Activated B cell treated with CpG ODN at 0.5 μM for 24 hours (primary cell): ENCODE results near the gene EXOC6. TPM values are rescaled to one million over a fixed set of nuclear protein-coding genes. Genes with fewer than 3 reads are reported as not detected.
A peak's percentile ranks its signal among the peaks of the same experiment; 100 is the strongest.

Source experiments
- ATAC-seq: fragments of 200-7000 bp; cut with Tn5 transposase; one replicate; pipeline ENCODE4 v1.10.0; 2021; ENCODE audit warnings: low read depth, mild to moderate bottlenecking, moderate library complexity
- CTCF ChIA-PET: fragments of 350-600 bp; sonication (Branson Sonifier 250); formaldehyde crosslinking; loops from one replicate; lab custom pipeline; 2021; ENCODE audit warnings: antibody characterized with exemption; lab: Charles Lee
- POLR2A ChIA-PET: fragments of 350-600 bp; sonication (Branson Sonifier 250); formaldehyde crosslinking; loops from one replicate; lab custom pipeline; 2021; ENCODE audit warnings: antibody characterized with exemption; lab: Charles Lee
- DNase-seq: peaks from one replicate; pipeline ENCODE4 v3.0.0; 2022
- H3K27ac Mint-ChIP-seq: one replicate; pipeline ENCODE4 v1.8.0; 2020; ENCODE audit warnings: mixed read lengths
- H3K27me3 Mint-ChIP-seq: one replicate; pipeline ENCODE4 v1.8.0; 2021; ENCODE audit warnings: mixed read lengths
- H3K36me3 Mint-ChIP-seq: one replicate; pipeline ENCODE4 v1.8.0; 2021; ENCODE audit warnings: low read depth, mixed read lengths
- H3K4me1 Mint-ChIP-seq: one replicate; pipeline ENCODE4 v1.8.0; 2021; ENCODE audit warnings: mixed read lengths
- H3K4me3 Mint-ChIP-seq: one replicate; pipeline ENCODE4 v1.8.0; 2020; ENCODE audit warnings: mild to moderate bottlenecking, mixed read lengths
- H3K9me3 Mint-ChIP-seq: one replicate; pipeline ENCODE4 v1.8.0; 2020; ENCODE audit warnings: mixed read lengths
- CTCF ChIP-seq: fragments of 200-600 bp; IDR thresholded peaks from one replicate; pipeline ENCODE4 v1.8.0; 2022; ENCODE audit warnings: antibody characterized with exemption, mild to moderate bottlenecking
- intact Hi-C: fragments of 100-400 bp; cut with micrococcal nuclease; formaldehyde crosslinking; loops from one replicate; pipeline ENCODE4 v1.15.1; 2024
- total RNA-seq: library from RNA; stranded (reverse); gene quantifications from 2 replicates; pipeline ENCODE4 v1.2.3, GENCODE V29; 2022

Gene EXOC6
- total RNA-seq, 1 donor from 2014 or later, result 17.3 TPM

- ATAC-seq (no peak), DNase-seq (no peak)
- TF ChIP-seq CTCF, result no peak
- intact Hi-C loops, result loop anchor here (1.0 to 10.0 kb wide), 4 partner anchors 90 to 1432 kb away; partner anchors contain the start of genes FRA10AC1, HECTD2 and TNKS2
- H3K27me3 Mint-ChIP-seq, result no peaks in the 10 kb centered on the region
- no peak overlapping the region for H3K27ac Mint-ChIP-seq
- H3K4me3 Mint-ChIP-seq, result no peak overlapping the region
- no peaks in the 10 kb centered on the region for H3K9me3 Mint-ChIP-seq
- POLR2A ChIA-PET, result interaction anchor here (0.5 to 4.3 kb wide), 6 partner anchors 17 to 255 kb away, joined by 3 to 154 read pairs (median 10); partner anchors contain the start of gene HHEX
- H3K36me3 Mint-ChIP-seq, result no peaks in the 10 kb centered on the region
- CTCF ChIA-PET, result interaction anchor here (0.8 to 3.4 kb wide), 6 partner anchors 10 to 256 kb away, joined by 4 to 16 read pairs (median 4); partner anchors contain the start of gene HHEX
- peaks cover 39% of the 10 kb centered on the region for H3K4me1 Mint-ChIP-seq
Observed at GRCh38 chr10:92846854-92847201, 1.5 kb upstream of the EXOC6 start.

DNA sequence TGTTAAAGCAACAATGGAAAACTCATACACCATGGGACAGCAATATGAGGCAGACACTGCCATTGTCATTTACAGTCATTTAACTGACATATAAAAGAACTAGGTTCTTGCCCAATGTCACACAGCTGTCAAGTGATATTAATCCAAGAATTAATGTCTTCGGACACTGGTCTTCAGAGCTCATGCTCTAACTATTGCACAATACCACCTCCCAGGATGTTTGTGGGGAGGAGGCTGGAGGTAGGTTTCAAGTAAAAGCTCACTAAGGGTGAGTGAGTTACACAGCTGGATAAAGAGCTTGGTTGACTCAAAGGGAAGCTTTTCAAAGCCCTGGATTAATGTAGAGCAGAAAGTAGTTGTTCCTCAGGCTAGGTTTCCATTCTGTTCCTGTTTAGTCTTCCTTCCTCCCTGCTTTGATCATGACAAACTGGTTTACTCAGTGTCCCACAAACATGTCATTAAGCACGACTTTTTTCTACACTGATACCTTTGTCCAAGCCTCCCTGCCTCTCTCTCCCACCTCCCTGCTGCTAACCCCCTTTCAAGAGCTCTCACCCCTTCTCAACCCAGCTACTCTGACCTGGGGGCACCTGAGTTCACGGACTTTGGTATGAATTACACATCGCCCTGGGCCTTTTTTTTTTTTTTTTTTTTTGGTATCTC lies 987 bp upstream of the EXOC6 start:
- POLR2A ChIA-PET, result interaction anchor here (0.5 to 4.3 kb wide), 9 partner anchors 9 to 1030 kb away, joined by 3 to 154 read pairs (median 5); partner anchors contain the start of genes HHEX and KIF11
- Mint-ChIP-seq H3K36me3 (no peaks in the 10 kb centered on the region), H3K9me3 (no peaks in the 10 kb centered on the region), H3K27me3 (no peaks in the 10 kb centered on the region), H3K4me3 (peak overlapping the region; percentile 87), H3K27ac (peak overlapping the region; percentile 86), H3K4me1 (peaks cover 39% of the 10 kb centered on the region)
- intact Hi-C loops, result loop anchor here (5.0 to 10.0 kb wide), 3 partner anchors 855 to 1433 kb away; partner anchors contain the start of genes FRA10AC1, HECTD2 and TNKS2
- ATAC-seq (no peak), DNase-seq (no peak)
- CTCF ChIA-PET, result interaction anchor here (0.8 to 3.4 kb wide), 8 partner anchors 10 to 256 kb away, joined by 4 to 16 read pairs (median 4); partner anchors contain the start of gene HHEX
- no peak for TF ChIP-seq CTCF

DNA sequence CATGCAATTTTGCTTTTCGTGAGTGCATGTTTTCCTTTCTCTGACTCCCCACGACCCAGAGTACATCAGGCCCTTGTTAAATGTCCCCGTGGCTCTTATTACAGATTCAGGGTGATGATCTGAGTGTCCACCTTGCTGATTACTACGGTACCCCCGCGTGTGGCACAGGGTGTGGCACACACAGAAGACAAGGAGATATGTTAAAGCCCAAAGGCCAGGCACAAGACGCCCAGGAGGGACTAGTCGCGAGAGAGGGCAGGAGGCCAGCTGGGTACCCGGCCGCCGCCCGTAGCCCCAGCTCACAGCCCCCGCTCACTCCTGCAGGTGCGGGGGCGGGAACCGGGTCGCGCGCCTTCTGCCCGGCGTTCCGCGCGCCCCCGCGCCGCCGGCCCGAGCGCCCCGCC lies 281 bp upstream of the EXOC6 start:
- no peak for ATAC-seq
- H3K27me3 Mint-ChIP-seq, result no peaks in the 10 kb centered on the region
- no peaks in the 10 kb centered on the region for H3K9me3 Mint-ChIP-seq
- peak overlapping the region; percentile 86 for H3K27ac Mint-ChIP-seq
- H3K4me1 Mint-ChIP-seq, result peaks cover 38% of the 10 kb centered on the region
- no peak for TF ChIP-seq CTCF
- intact Hi-C loops, result loop anchor here (1.0 to 10.0 kb wide), 7 partner anchors 19 to 1433 kb away; partner anchors contain the start of genes FRA10AC1, HECTD2, IDE and TNKS2
- ChIA-PET POLR2A (interaction anchor here (0.6 to 4.3 kb wide), 23 partner anchors 10 to 924 kb away, joined by 3 to 154 read pairs (median 4); partner anchors contain the start of genes BTAF1, HHEX and KIF11), CTCF (interaction anchor here (0.9 to 2.7 kb wide), 14 partner anchors 10 to 257 kb away, joined by 3 to 16 read pairs (median 4); partner anchors contain the start of gene HHEX)
- no peak for DNase-seq
- H3K36me3 Mint-ChIP-seq, result no peaks in the 10 kb centered on the region
- peak overlapping the region; percentile 87 for H3K4me3 Mint-ChIP-seq

GRCh38 chr10:92849234-92849525 lies 860 bp downstream of the EXOC6 start:
- Mint-ChIP-seq H3K4me3 (peak overlapping the region; percentile 84), H3K36me3 (no peaks in the 10 kb centered on the region), H3K4me1 (peaks cover 38% of the 10 kb centered on the region), H3K27me3 (no peaks in the 10 kb centered on the region), H3K9me3 (no peaks in the 10 kb centered on the region), H3K27ac (peak overlapping the region; percentile 77)
- intact Hi-C loops, result loop anchor here (1.0 to 10.0 kb wide), 6 partner anchors 10 to 1434 kb away; partner anchors contain the start of genes FRA10AC1, HECTD2, IDE and TNKS2
- ATAC-seq (no peak), DNase-seq (no peak)
- TF ChIP-seq CTCF, result no peak
- CTCF ChIA-PET, result interaction anchor here (1.4 to 2.7 kb wide), 9 partner anchors 11 to 258 kb away, joined by 3 to 16 read pairs (median 6); partner anchors contain the start of gene HHEX
- POLR2A ChIA-PET, result interaction anchor here (0.6 to 4.3 kb wide), 9 partner anchors 11 to 257 kb away, joined by 3 to 154 read pairs (median 13); partner anchors contain the start of genes HHEX and KIF11
